ENCODE measurements around the gene RDX.

- TF ChIP-seq CTCF (conservative IDR thresholded peaks at IDR 0.05; ENCODE audit: low read depth in 2 of 2) (no peak), EZH2 (IDR thresholded peaks at IDR 0.05; ENCODE audit: low read depth, unreplicated experiment) (no peak), POLR2AphosphoS5 (IDR thresholded peaks at IDR 0.05; ENCODE audit: low read depth) (no peak), ZNF114 (CRISPR knock-in tag; IDR thresholded peaks at IDR 0.05) (no peak), JUNB (IDR thresholded peaks at IDR 0.05; ENCODE audit: unreplicated experiment) (no peak), CREB1 (CRISPR knock-in tag; IDR thresholded peaks at IDR 0.05; ENCODE audit: low read depth) (no peak), ZNF331 (CRISPR knock-in tag; IDR thresholded peaks at IDR 0.05; ENCODE audit: low read depth) (no peak), REST (IDR thresholded peaks at IDR 0.05; ENCODE audit: unreplicated experiment) (no peak), EZH2phosphoT487 (IDR thresholded peaks at IDR 0.05; ENCODE audit: unreplicated experiment) (no peak), NANOG (IDR thresholded peaks at IDR 0.05; ENCODE audit: borderline replicate concordance) (no peak), STAT1 (IDR thresholded peaks at IDR 0.05; ENCODE audit: unreplicated experiment) (no peak)
- TF ChIP-seq, protein P1, sequence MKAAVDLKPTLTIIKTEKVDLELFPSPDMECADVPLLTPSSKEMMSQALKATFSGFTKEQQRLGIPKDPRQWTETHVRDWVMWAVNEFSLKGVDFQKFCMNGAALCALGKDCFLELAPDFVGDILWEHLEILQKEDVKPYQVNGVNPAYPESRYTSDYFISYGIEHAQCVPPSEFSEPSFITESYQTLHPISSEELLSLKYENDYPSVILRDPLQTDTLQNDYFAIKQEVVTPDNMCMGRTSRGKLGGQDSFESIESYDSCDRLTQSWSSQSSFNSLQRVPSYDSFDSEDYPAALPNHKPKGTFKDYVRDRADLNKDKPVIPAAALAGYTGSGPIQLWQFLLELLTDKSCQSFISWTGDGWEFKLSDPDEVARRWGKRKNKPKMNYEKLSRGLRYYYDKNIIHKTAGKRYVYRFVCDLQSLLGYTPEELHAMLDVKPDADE (IDR thresholded peaks at IDR 0.05) = no peak
Measured at GRCh38 chr11:110253525-110253924, 42.9 kb downstream of the RDX start.

All from GM23338 (cell line).